Psoas muscle (tissue), 8 donors: ENCODE measurements around the gene WBP1. TPM values are rescaled to one million over a fixed set of nuclear protein-coding genes. Genes with fewer than 3 reads are reported as not detected.

ENCODE experiments used
- ATAC-seq, 4 donors: fragments of 200-7000 bp; cut with Tn5 transposase; one replicate each; pipeline ENCODE4 v1.9.1; 2020; ENCODE audit warnings: moderate library complexity in 3 of 4, mild to moderate bottlenecking in 2 of 4
- DNase-seq, 2 donors: peaks; one replicate each; pipeline ENCODE4 v3.0.0-alpha.2; 2020
- H3K27ac ChIP-seq: fragments of 200-600 bp; one replicate; pipeline ENCODE4 v1.8.0; 2022
- H3K27me3 ChIP-seq, 3 donors: fragments of 200-600 bp in 1 of 3; one replicate each; pipeline versions ENCODE4 v1.6.1 to v1.8.0; 2013 to 2022; ENCODE audit warnings: low read length in 2 of 3, mild to moderate bottlenecking in 2 of 3, moderate library complexity in 1 of 3; ENCODE audit not compliant: insufficient read depth in 3 of 3
- H3K36me3 ChIP-seq, 2 donors: fragments of 200-600 bp in 1 of 2; one replicate each; pipeline versions ENCODE4 v1.6.1 to v1.8.0; 2013 to 2022; ENCODE audit warnings: low read depth in 1 of 2, mild to moderate bottlenecking in 1 of 2, moderate library complexity in 1 of 2; ENCODE audit not compliant: insufficient read depth in 1 of 2
- H3K4me1 ChIP-seq: fragments of 200-600 bp; one replicate; pipeline ENCODE4 v1.8.0; 2022
- H3K4me3 ChIP-seq: fragments of 200-600 bp; one replicate; pipeline ENCODE4 v1.8.0; 2022; ENCODE audit warnings: mild to moderate bottlenecking
- H3K9me3 ChIP-seq: fragments of 200-600 bp; one replicate; pipeline ENCODE4 v1.8.0; 2022
- WGBS, 3 donors: extraction: QIAGEN DNeasy Blood & Tissue Kit; methylation state at CpG; one replicate each; pipeline versions ENCODE4 v1.1.6 to v1.1.7; 2013; 5-methylcytosine and 5-hydroxymethylcytosine counted together
- intact Hi-C, 2 donors: fragments of 100-400 bp; cut with DNase I; formaldehyde crosslinking; loops; one replicate each; pipeline versions ENCODE4 v1.11.0 to v1.14.2; 2022
- polyA plus RNA-seq, 3 donors: library from polyadenylated mRNA; stranded (reverse); fragments of 200-250 nt; gene quantifications; one replicate each; pipeline ENCODE4 v1.2.3, GENCODE V29; 2013
- total RNA-seq, 4 donors: library from RNA; stranded (reverse); fragmentation: NEBNext Ultra II Directional in 2 of 4; extraction: Animal tissue kit (Norgen Biotek cat#: 25700) in 2 of 4; gene quantifications; one replicate each; pipeline versions ENCODE4 v1.2.1 to v1.2.4, GENCODE V29; 2021 to 2023
- TF ChIP-seq, protein P1 (sequence below): fragments of 200-600 bp; IDR thresholded peaks from one replicate; pipeline ENCODE4 v1.8.0; 2022; ENCODE audit warnings: antibody characterized with exemption
- donor health status: healthy with polysubstance abuse.
- donor health status: DM: no; HTN: no; CAD: no; lungs with moderate emphysema.
- donor health status: Bipolar disorder and iron deficiency.
- donor health status: healthy.
- donor health status: DM: yes; HTN: yes; CAD: no.
- donor health status: DM: no; HTN: no; CAD: no.
- donor health status: DM: no; HTN: no; CAD: no.
- donor health status: DM: yes; HTN: yes; CAD: no.

Gene WBP1
- total and polyA plus RNA-seq, 7 donors = 19.4 to 41.3 (median 24.4) TPM

DNA sequence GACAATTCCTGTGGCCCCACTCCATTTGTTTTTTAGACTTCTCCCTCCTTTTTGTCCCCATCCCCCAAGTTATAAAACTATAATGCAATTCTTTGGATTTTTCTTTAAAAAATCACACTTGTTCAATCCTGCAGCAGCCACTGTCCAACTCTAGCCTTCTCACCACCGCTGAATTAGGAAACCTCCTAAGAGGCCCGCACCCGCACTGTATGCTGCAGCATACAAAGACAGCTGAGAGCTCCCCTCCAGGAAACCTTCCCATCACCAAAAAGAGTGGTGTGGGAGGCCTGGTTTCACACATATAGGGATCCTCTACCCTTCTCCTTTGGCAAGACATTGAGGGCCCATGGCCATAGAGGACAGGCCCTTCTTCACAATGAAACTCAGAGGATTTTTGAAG lies 46.4 kb downstream of the WBP1 start:
- Histone ChIP-seq H3K27me3 (peaks cover 0 to 66% (median 15%) of the 10 kb centered on the region in 3 donors), H3K27ac (no peak overlapping the region)

GRCh38 chr2:74505448-74506246 lies 47.4 kb downstream of the WBP1 start:
- TF ChIP-seq, protein P1, sequence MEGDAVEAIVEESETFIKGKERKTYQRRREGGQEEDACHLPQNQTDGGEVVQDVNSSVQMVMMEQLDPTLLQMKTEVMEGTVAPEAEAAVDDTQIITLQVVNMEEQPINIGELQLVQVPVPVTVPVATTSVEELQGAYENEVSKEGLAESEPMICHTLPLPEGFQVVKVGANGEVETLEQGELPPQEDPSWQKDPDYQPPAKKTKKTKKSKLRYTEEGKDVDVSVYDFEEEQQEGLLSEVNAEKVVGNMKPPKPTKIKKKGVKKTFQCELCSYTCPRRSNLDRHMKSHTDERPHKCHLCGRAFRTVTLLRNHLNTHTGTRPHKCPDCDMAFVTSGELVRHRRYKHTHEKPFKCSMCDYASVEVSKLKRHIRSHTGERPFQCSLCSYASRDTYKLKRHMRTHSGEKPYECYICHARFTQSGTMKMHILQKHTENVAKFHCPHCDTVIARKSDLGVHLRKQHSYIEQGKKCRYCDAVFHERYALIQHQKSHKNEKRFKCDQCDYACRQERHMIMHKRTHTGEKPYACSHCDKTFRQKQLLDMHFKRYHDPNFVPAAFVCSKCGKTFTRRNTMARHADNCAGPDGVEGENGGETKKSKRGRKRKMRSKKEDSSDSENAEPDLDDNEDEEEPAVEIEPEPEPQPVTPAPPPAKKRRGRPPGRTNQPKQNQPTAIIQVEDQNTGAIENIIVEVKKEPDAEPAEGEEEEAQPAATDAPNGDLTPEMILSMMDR = no peak
- DNase-seq (no peak), ATAC-seq (no peak)
- H3K4me3 ChIP-seq = no peak overlapping the region
- H3K4me1 ChIP-seq = peaks cover 13% of the 10 kb centered on the region
- 94 to 96% (median 95%) methylated on average over 14 of the region's 14 CpGs for WGBS, 3 donors
- H3K27ac ChIP-seq = no peak overlapping the region
- intact Hi-C loops = no loop called here
- peaks cover 0 to 22% of the 10 kb centered on the region in 2 donors for H3K36me3 ChIP-seq
- H3K27me3 ChIP-seq = peaks cover 0 to 64% (median 10%) of the 10 kb centered on the region in 3 donors
- no peaks in the 10 kb centered on the region for H3K9me3 ChIP-seq

More for the DNA sequence above, 46.4 kb downstream of the WBP1 start:
- H3K4me1 ChIP-seq = peaks cover 15% of the 10 kb centered on the region
- peaks cover 0 to 22% of the 10 kb centered on the region in 2 donors for H3K36me3 ChIP-seq
- no peak for ATAC-seq
- intact Hi-C loops = no loop called here
- no peak for DNase-seq
- 92 to 96% (median 95%) methylated on average over 3 of the region's 3 CpGs for WGBS, 3 donors
- H3K9me3 ChIP-seq = no peaks in the 10 kb centered on the region
- TF ChIP-seq, protein P1 = no peak
- peak overlapping the region; percentile 67 for H3K4me3 ChIP-seq

- intact Hi-C loops = no loop called here
- 0 to 1% (median 1%) methylated on average over 54 to 56 of the region's 56 CpGs for WGBS, 3 donors
Measured at GRCh38 chr2:74507145-74507925, 49.1 kb downstream of the WBP1 start, which contains the start of gene PCGF1. TSS of gene PCGF1 (minus strand) at chr2:74507695. CDS start at chr2:74507668, 27 bp downstream.

DNA sequence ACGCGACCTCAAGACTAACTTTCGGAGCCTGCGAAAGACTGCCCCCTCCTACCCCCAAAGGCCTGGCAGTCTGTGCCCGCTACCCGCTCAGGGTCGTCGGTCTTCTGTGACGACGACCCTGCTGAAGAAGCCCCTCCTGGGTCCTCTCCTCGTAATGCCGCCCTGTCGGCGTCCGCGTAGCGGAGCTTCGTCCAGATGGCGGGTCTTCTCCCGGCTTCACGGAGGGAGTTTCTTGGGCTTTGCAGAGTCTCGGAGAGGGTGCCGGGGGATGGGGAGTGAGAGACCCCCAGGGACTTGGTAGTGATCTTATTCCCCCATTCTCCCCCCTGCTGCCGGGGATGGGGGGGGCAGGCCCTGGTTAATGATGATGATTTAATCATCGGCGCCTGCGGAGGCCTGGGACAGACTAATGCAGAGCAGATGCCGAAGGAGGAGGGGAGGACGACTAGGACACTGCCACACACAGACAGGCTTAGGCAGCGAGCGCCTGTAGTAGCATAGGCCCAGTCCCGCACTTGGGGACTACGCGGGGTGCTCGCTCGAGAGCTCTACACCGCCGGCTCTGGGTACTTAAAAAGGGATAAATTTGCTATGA lies 49.8 kb downstream of the WBP1 start:
- peak overlapping the region; percentile 100 for H3K27ac ChIP-seq
- 16 to 20% (median 18%) methylated on average over 38 of the region's 38 CpGs for WGBS, 3 donors
- H3K36me3 ChIP-seq = peaks cover 0 to 22% of the 10 kb centered on the region in 2 donors
- H3K4me3 ChIP-seq = peak overlapping the region; percentile 96
- peaks cover 0 to 68% (median 10%) of the 10 kb centered on the region in 3 donors for H3K27me3 ChIP-seq
- ATAC-seq (peak in 1 of 4 donors; percentile 14), DNase-seq (no peak)
- TF ChIP-seq, protein P1 = no peak
- no peaks in the 10 kb centered on the region for H3K9me3 ChIP-seq
- H3K4me1 ChIP-seq = peaks cover 13% of the 10 kb centered on the region
- intact Hi-C loops = loop anchor here (2.0 kb wide), 1 partner anchor 21 kb away; the partner anchor contains the start of genes AUP1 (in 2 of the 2) and HTRA2 (in 2 of the 2)

More at GRCh38 chr2:74507145-74507925, 49.1 kb downstream of the WBP1 start, which contains the start of gene PCGF1:
- Histone ChIP-seq H3K4me3 (peak within 1 kb of the TSS; percentile 96), H3K36me3 (peaks cover 0 to 22% of the 10 kb centered on the region in 2 donors), H3K9me3 (no peaks in the 10 kb centered on the region), H3K4me1 (peaks cover 13% of the 10 kb centered on the region), H3K27ac (peak within 1 kb of the TSS; percentile 100), H3K27me3 (peaks cover 0 to 68% (median 8%) of the 10 kb centered on the region in 3 donors)
- DNase-seq (peak; percentile 99 to 100), ATAC-seq (peak; percentile 98 to 99 (median 98))
- TF ChIP-seq, protein P1 = peak; percentile 31
